GM23338 (cell line): ENCODE data around the gene TASP1. TPM values are rescaled to one million over a fixed set of nuclear protein-coding genes. Genes with fewer than 3 reads are reported as not detected.

Source experiments
- ATAC-seq: fragments of 200-7000 bp; cut with Tn5 transposase; 3 replicates; pipeline ENCODE4 v1.9.1; 2020
- DNase-seq: peaks from one replicate; pipeline ENCODE4 v3.0.0-alpha.2; 2015; ENCODE audit warnings: low spot score
- H2AFZ ChIP-seq: fragments of 200-600 bp; sonication (generic); 2 replicates; pipeline ENCODE4 v1.8.0; 2016; ENCODE audit warnings: antibody characterized with exemption, mild to moderate bottlenecking, moderate library complexity
- H3F3A ChIP-seq: fragments of 200-600 bp; sonication (generic); replicated peaks from 2 replicates; pipeline ENCODE4 v1.8.0; 2017; ENCODE audit warnings: antibody characterized with exemption, mixed run types, low read depth
- H3K27ac ChIP-seq: fragments of 200-600 bp; sonication (generic); 2 replicates; pipeline ENCODE4 v1.6.1; 2016; ENCODE audit warnings: low read depth
- H3K27me3 ChIP-seq: fragments of 200-600 bp; sonication (generic); 2 replicates; pipeline ENCODE4 v1.8.0; 2016; ENCODE audit warnings: mild to moderate bottlenecking, mixed run types, moderate library complexity; ENCODE audit not compliant: insufficient read depth
- H3K36me3 ChIP-seq: fragments of 200-600 bp; sonication (generic); 2 replicates; pipeline ENCODE4 v1.8.0; 2016; ENCODE audit warnings: mild to moderate bottlenecking; ENCODE audit not compliant: insufficient read depth
- H3K4me1 ChIP-seq: fragments of 200-600 bp; sonication (generic); 2 replicates; pipeline ENCODE4 v1.8.0; 2016; ENCODE audit warnings: mild to moderate bottlenecking, moderate library complexity; ENCODE audit not compliant: insufficient read depth
- H3K4me2 ChIP-seq: fragments of 200-600 bp; sonication (generic); 2 replicates; pipeline ENCODE4 v1.7.1; 2017; ENCODE audit warnings: mixed run types
- H3K4me3 ChIP-seq: fragments of 200-600 bp; sonication (generic); 2 replicates; pipeline ENCODE4 v1.6.1; 2016; ENCODE audit warnings: mixed run types
- H3K79me2 ChIP-seq: fragments of 200-600 bp; sonication (generic); replicated peaks from 2 replicates; pipeline ENCODE4 v1.8.0; 2017; ENCODE audit warnings: mild to moderate bottlenecking; ENCODE audit not compliant: insufficient read depth
- H3K9me2 ChIP-seq: fragments of 200-600 bp; sonication (generic); 2 replicates; pipeline ENCODE4 v1.8.0; 2017; ENCODE audit not compliant: insufficient read depth
- H4K20me1 ChIP-seq: fragments of 200-600 bp; sonication (generic); replicated peaks from 2 replicates; pipeline ENCODE4 v1.8.0; 2017; ENCODE audit warnings: mild to moderate bottlenecking; ENCODE audit not compliant: insufficient read depth
- H3K27ac Mint-ChIP-seq: 2 replicates; pipeline ENCODE4 v1.8.0; 2020; ENCODE audit warnings: inconsistent platforms, mild to moderate bottlenecking, moderate library complexity, mixed read lengths
- H3K27me3 Mint-ChIP-seq: 3 replicates; pipeline ENCODE4 v1.8.0; 2022; ENCODE audit warnings: low read depth, mild to moderate bottlenecking, moderate library complexity, mixed read lengths, inconsistent platforms; ENCODE audit not compliant: insufficient read depth, poor library complexity
- H3K36me3 Mint-ChIP-seq: 3 replicates; pipeline ENCODE4 v1.8.0; 2021; ENCODE audit warnings: low read depth, mild to moderate bottlenecking, inconsistent platforms, moderate library complexity, mixed read lengths
- H3K4me1 Mint-ChIP-seq: 3 replicates; pipeline ENCODE4 v1.8.0; 2020; ENCODE audit warnings: mild to moderate bottlenecking, inconsistent platforms, mixed read lengths
- H3K4me3 Mint-ChIP-seq: 3 replicates; pipeline ENCODE4 v1.8.0; 2021; ENCODE audit warnings: moderate library complexity, mild to moderate bottlenecking, inconsistent platforms, mixed read lengths
- H3K9me3 Mint-ChIP-seq: 3 replicates; pipeline ENCODE4 v1.8.0; 2020; ENCODE audit warnings: moderate library complexity, mild to moderate bottlenecking, inconsistent platforms, mixed read lengths
- CREB1 ChIP-seq: fragments of 250-450 bp; sonication (Bioruptor Pico); IDR thresholded peaks from 2 replicates; pipeline ENCODE4 v1.5.0; 2020; ENCODE audit warnings: low read depth, mild to moderate bottlenecking, moderate library complexity
- CTCF ChIP-seq, 2 experiments: fragments of 200-600 bp in 1 of 2; sonication (generic) in 1 of 2; conservative IDR thresholded peaks; 2 replicates each; pipeline versions ENCODE4 v1.5.1 to v1.6.1; 2016 to 2017; ENCODE audit warnings: antibody characterized with exemption in 2 of 2, low read depth in 2 of 2, mild to moderate bottlenecking in 2 of 2, moderate library complexity in 1 of 2
- EZH2 ChIP-seq: fragments of 200-600 bp; sonication (generic); IDR thresholded peaks from one replicate; pipeline ENCODE4 v1.8.0; 2017; ENCODE audit warnings: antibody characterized with exemption, mild to moderate bottlenecking, low read depth; ENCODE audit not compliant: unreplicated experiment
- EZH2phosphoT487 ChIP-seq: fragments of 200-600 bp; sonication (generic); IDR thresholded peaks from one replicate; pipeline ENCODE4 v1.8.1; 2018; ENCODE audit warnings: antibody characterized with exemption; ENCODE audit not compliant: unreplicated experiment
- JUNB ChIP-seq: IDR thresholded peaks from one replicate; pipeline ENCODE4 v1.6.1; 2016; ENCODE audit warnings: antibody characterized with exemption; ENCODE audit not compliant: unreplicated experiment
- NANOG ChIP-seq: IDR thresholded peaks from 2 replicates; pipeline ENCODE4 v1.6.1; 2016; ENCODE audit warnings: antibody characterized with exemption, borderline replicate concordance
- POLR2AphosphoS5 ChIP-seq: IDR thresholded peaks from 2 replicates; pipeline ENCODE4 v1.6.1; 2016; ENCODE audit warnings: antibody characterized with exemption, low read depth
- STAT1 ChIP-seq: IDR thresholded peaks from one replicate; pipeline ENCODE4 v1.6.1; 2016; ENCODE audit warnings: antibody characterized with exemption; ENCODE audit not compliant: unreplicated experiment
- ZNF114 ChIP-seq: fragments of 250-450 bp; sonication (Bioruptor Pico); IDR thresholded peaks from 2 replicates; pipeline ENCODE4 v1.5.0; 2020; ENCODE audit warnings: mild to moderate bottlenecking, moderate library complexity
- ZNF331 ChIP-seq: fragments of 250-450 bp; sonication (Bioruptor Pico); IDR thresholded peaks from 2 replicates; pipeline ENCODE4 v1.5.0; 2020; ENCODE audit warnings: low read depth, mild to moderate bottlenecking, moderate library complexity
- ZNF462 ChIP-seq: fragments of 250-450 bp; sonication (Bioruptor Pico); IDR thresholded peaks from 2 replicates; pipeline ENCODE4 v1.5.0; 2020; ENCODE audit warnings: mild to moderate bottlenecking, moderate library complexity
- polyA plus RNA-seq: library from polyadenylated mRNA; unstranded; fragments of >200 nt; fragmentation: Nextera tagmentation; extraction: Ambion mirVana; gene quantifications from 2 replicates; pipeline ENCODE4 v1.2.1, GENCODE V29; 2016
- total RNA-seq: library from RNA; depleted of rRNA; stranded (reverse); fragments of >200 nt; shearing (Covaris generic); gene quantifications from 2 replicates; pipeline ENCODE4 v1.2.3, GENCODE V29; 2014
- TF ChIP-seq, protein P1 (sequence below): IDR thresholded peaks from 2 replicates; pipeline ENCODE4 v1.6.1; 2016; ENCODE audit warnings: antibody characterized with exemption
- TF ChIP-seq, protein P2 (sequence below): IDR thresholded peaks from one replicate; pipeline ENCODE4 v1.6.1; 2018; ENCODE audit warnings: antibody characterized with exemption; ENCODE audit not compliant: unreplicated experiment

The TASP1 gene
- total and polyA plus RNA-seq, 2 experiments from 2014 or later: 9.7 to 9.8 TPM

DNA sequence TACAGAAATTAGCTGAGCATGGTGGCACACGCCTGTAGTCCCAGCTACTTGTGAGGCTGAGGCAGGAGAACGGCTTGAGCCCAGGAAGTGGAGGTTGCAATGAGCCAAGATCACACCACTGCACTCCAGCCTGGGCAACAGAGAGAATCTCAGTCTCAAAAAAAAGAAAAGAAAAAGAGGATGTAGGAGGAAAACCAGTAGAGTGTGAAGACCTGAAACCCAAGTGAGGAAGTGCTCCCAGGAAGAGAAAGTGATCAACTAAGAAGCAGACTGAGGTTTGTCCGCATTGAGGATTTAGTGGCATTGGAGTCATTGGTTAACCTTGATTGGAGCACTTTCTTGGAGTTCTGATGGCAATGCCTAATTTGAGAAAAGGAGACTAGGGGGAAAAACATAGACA is 20.6 kb upstream of the TASP1 start:
- H3K27ac Mint-ChIP-seq: no peak overlapping the region
- H3K4me3 ChIP-seq: no peak overlapping the region
- H3K27me3 Mint-ChIP-seq: no peaks in the 10 kb centered on the region
- no peaks in the 10 kb centered on the region for H3K79me2 ChIP-seq
- H3K27ac ChIP-seq: no peak overlapping the region
- H3K4me1 Mint-ChIP-seq: no peaks in the 10 kb centered on the region; the same call in 2 of the 3 replicates
- DNase-seq (no peak), ATAC-seq (no peak)
- no peaks in the 10 kb centered on the region for H3K36me3 ChIP-seq
- no peaks in the 10 kb centered on the region for H3K36me3 Mint-ChIP-seq
- H4K20me1 ChIP-seq: no peaks in the 10 kb centered on the region
- H3F3A ChIP-seq: no peaks in the 10 kb centered on the region
- H3K27me3 ChIP-seq: no peaks in the 10 kb centered on the region
- H3K9me3 Mint-ChIP-seq: no peaks in the 10 kb centered on the region
- H3K4me2 ChIP-seq: no peak overlapping the region
- no peak overlapping the region for H3K4me3 Mint-ChIP-seq
- H3K9me2 ChIP-seq: 0 out of 2 replicates have a peak, but pooled peaks cover 8% of the 10 kb centered on the region
- H2AFZ ChIP-seq: peak overlapping the region; percentile 56; the same call in 1 of the 2 replicates
- TF ChIP-seq CREB1 (CRISPR knock-in tag) (no peak), EZH2 (no peak), CTCF (conservative IDR thresholded peaks at IDR 0.05; ENCODE audit: low read depth in 2 of 2) (no peak), STAT1 (no peak), ZNF462 (no peak), JUNB (no peak), POLR2AphosphoS5 (no peak), NANOG (no peak), ZNF114 (no peak), EZH2phosphoT487 (no peak), ZNF331 (CRISPR knock-in tag) (no peak)
- TF ChIP-seq, protein P1, sequence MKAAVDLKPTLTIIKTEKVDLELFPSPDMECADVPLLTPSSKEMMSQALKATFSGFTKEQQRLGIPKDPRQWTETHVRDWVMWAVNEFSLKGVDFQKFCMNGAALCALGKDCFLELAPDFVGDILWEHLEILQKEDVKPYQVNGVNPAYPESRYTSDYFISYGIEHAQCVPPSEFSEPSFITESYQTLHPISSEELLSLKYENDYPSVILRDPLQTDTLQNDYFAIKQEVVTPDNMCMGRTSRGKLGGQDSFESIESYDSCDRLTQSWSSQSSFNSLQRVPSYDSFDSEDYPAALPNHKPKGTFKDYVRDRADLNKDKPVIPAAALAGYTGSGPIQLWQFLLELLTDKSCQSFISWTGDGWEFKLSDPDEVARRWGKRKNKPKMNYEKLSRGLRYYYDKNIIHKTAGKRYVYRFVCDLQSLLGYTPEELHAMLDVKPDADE: no peak
- TF ChIP-seq, protein P2, sequence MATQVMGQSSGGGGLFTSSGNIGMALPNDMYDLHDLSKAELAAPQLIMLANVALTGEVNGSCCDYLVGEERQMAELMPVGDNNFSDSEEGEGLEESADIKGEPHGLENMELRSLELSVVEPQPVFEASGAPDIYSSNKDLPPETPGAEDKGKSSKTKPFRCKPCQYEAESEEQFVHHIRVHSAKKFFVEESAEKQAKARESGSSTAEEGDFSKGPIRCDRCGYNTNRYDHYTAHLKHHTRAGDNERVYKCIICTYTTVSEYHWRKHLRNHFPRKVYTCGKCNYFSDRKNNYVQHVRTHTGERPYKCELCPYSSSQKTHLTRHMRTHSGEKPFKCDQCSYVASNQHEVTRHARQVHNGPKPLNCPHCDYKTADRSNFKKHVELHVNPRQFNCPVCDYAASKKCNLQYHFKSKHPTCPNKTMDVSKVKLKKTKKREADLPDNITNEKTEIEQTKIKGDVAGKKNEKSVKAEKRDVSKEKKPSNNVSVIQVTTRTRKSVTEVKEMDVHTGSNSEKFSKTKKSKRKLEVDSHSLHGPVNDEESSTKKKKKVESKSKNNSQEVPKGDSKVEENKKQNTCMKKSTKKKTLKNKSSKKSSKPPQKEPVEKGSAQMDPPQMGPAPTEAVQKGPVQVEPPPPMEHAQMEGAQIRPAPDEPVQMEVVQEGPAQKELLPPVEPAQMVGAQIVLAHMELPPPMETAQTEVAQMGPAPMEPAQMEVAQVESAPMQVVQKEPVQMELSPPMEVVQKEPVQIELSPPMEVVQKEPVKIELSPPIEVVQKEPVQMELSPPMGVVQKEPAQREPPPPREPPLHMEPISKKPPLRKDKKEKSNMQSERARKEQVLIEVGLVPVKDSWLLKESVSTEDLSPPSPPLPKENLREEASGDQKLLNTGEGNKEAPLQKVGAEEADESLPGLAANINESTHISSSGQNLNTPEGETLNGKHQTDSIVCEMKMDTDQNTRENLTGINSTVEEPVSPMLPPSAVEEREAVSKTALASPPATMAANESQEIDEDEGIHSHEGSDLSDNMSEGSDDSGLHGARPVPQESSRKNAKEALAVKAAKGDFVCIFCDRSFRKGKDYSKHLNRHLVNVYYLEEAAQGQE: no peak
- no peaks in the 10 kb centered on the region for H3K4me1 ChIP-seq
